ENCODE data around the gene TSPAN32.

- TF ChIP-seq CTCF (IDR thresholded peaks at IDR 0.05) (no peak), ZFX (IDR thresholded peaks at IDR 0.05; ENCODE audit: borderline replicate concordance) (no peak)
These were observed 39.3 kb upstream of the TSPAN32 start for GRCh38 chr11:2262301-2263070.
